H9 (cell line): ENCODE results near the gene C14orf39. TPM values are rescaled to one million over a fixed set of nuclear protein-coding genes. Genes with fewer than 3 reads are reported as not detected.

Experiments used
- DNase-seq: peaks from one replicate; pipeline ENCODE4 v3.0.0-alpha.2; 2017
- H2AFZ ChIP-seq: one replicate; pipeline ENCODE4 v1.6.1; 2013; ENCODE audit warnings: mild to moderate bottlenecking, low read length, control low read depth, moderate library complexity
- H2AK5ac ChIP-seq: 2 replicates; pipeline ENCODE4 v1.6.1; 2013; ENCODE audit warnings: low read length, control low read depth, mixed read lengths; ENCODE audit not compliant: insufficient read length
- H2BK120ac ChIP-seq: one replicate; pipeline ENCODE4 v1.6.1; 2013; ENCODE audit warnings: low read depth, mild to moderate bottlenecking, low read length, control low read depth, inconsistent platforms; ENCODE audit not compliant: poor library complexity, severe bottlenecking
- H2BK12ac ChIP-seq: 2 replicates; pipeline ENCODE4 v1.6.1; 2013; ENCODE audit warnings: low read length, control low read depth, mixed read lengths, low read depth; ENCODE audit not compliant: insufficient read length
- H2BK15ac ChIP-seq: 2 replicates; pipeline ENCODE4 v1.6.1; 2013; ENCODE audit warnings: low read depth, low read length, control low read depth
- H2BK20ac ChIP-seq: one replicate; pipeline ENCODE4 v1.6.1; 2013; ENCODE audit warnings: low read depth, mild to moderate bottlenecking, low read length, control low read depth, inconsistent platforms; ENCODE audit not compliant: poor library complexity, severe bottlenecking
- H2BK5ac ChIP-seq: 2 replicates; pipeline ENCODE4 v1.6.1; 2013; ENCODE audit warnings: low read length, control low read depth, mixed read lengths; ENCODE audit not compliant: insufficient read length
- H3K14ac ChIP-seq: 2 replicates; pipeline ENCODE4 v1.6.1; 2013; ENCODE audit warnings: low read length, control low read depth; ENCODE audit not compliant: insufficient read depth
- H3K18ac ChIP-seq: 2 replicates; pipeline ENCODE4 v1.6.1; 2013; ENCODE audit warnings: low read depth, mild to moderate bottlenecking, mixed read lengths, low read length, control low read depth; ENCODE audit not compliant: insufficient read length
- H3K23ac ChIP-seq: 2 replicates; pipeline ENCODE4 v1.6.1; 2013; ENCODE audit warnings: low read length, control low read depth, mixed read lengths, low read depth; ENCODE audit not compliant: insufficient read length
- H3K23me2 ChIP-seq: 2 replicates; pipeline ENCODE4 v1.6.1; 2013; ENCODE audit warnings: low read depth, mild to moderate bottlenecking, mixed read lengths, low read length, control low read depth; ENCODE audit not compliant: insufficient read length, poor library complexity, severe bottlenecking
- H3K27ac ChIP-seq: 2 replicates; pipeline ENCODE4 v1.5.1; 2013; ENCODE audit warnings: low read length, control low read depth, mixed read lengths, low read depth; ENCODE audit not compliant: insufficient read length
- H3K27me3 ChIP-seq: 2 replicates; pipeline ENCODE4 v1.6.1; 2013; ENCODE audit warnings: low read length, control low read depth, inconsistent platforms; ENCODE audit not compliant: insufficient read depth
- H3K4ac ChIP-seq: 2 replicates; pipeline ENCODE4 v1.6.1; 2013; ENCODE audit warnings: low read depth, mild to moderate bottlenecking, control low read depth, inconsistent platforms, low read length, moderate library complexity
- H3K4me1 ChIP-seq: 2 replicates; pipeline ENCODE4 v1.6.1; 2013; ENCODE audit warnings: low read length, control low read depth, inconsistent platforms; ENCODE audit not compliant: insufficient read depth
- H3K4me2 ChIP-seq: 2 replicates; pipeline ENCODE4 v1.6.1; 2013; ENCODE audit warnings: low read length, control low read depth, mixed read lengths; ENCODE audit not compliant: insufficient read length, insufficient read depth
- H3K56ac ChIP-seq: 2 replicates; pipeline ENCODE4 v1.6.1; 2013; ENCODE audit warnings: low read depth, mild to moderate bottlenecking, mixed read lengths, low read length, control low read depth; ENCODE audit not compliant: insufficient read length
- H3K79me1 ChIP-seq: 2 replicates; pipeline ENCODE4 v1.6.1; 2013; ENCODE audit warnings: low read depth, mild to moderate bottlenecking, moderate library complexity, low read length, control low read depth, inconsistent platforms; ENCODE audit not compliant: insufficient read depth, poor library complexity, severe bottlenecking
- H3K79me2 ChIP-seq: 2 replicates; pipeline ENCODE4 v1.6.1; 2013; ENCODE audit warnings: low read length, control low read depth, inconsistent platforms; ENCODE audit not compliant: insufficient read depth
- H3K9ac ChIP-seq: 2 replicates; pipeline ENCODE4 v1.6.1; 2013; ENCODE audit warnings: low read length, control low read depth, mixed read lengths; ENCODE audit not compliant: insufficient read length; ENCODE audit errors: extremely low read depth
- H3K9me3 ChIP-seq: one replicate; pipeline ENCODE4 v1.6.1; 2013; ENCODE audit warnings: low read depth, low read length, inconsistent platforms; ENCODE audit not compliant: control insufficient read depth
- H3T11ph ChIP-seq: one replicate; pipeline ENCODE4 v1.6.1; 2013; ENCODE audit warnings: mild to moderate bottlenecking, low read length, control low read depth, inconsistent platforms
- H4K20me1 ChIP-seq: one replicate; pipeline ENCODE4 v1.6.1; 2013; ENCODE audit not compliant: control insufficient read depth, insufficient read length, insufficient read depth
- H4K5ac ChIP-seq: 2 replicates; pipeline ENCODE4 v1.6.1; 2013; ENCODE audit warnings: low read depth, mild to moderate bottlenecking, mixed read lengths, low read length, control low read depth; ENCODE audit not compliant: insufficient read length
- H4K8ac ChIP-seq: replicated peaks from 2 replicates; pipeline ENCODE4 v1.6.1; 2013; ENCODE audit warnings: low read length, control low read depth, mixed read lengths, low read depth; ENCODE audit not compliant: insufficient read length
- H4K91ac ChIP-seq: 2 replicates; pipeline ENCODE4 v1.6.1; 2013; ENCODE audit warnings: low read depth, mild to moderate bottlenecking, moderate library complexity, mixed read lengths, low read length, control low read depth; ENCODE audit not compliant: insufficient read length
- H3K27ac Mint-ChIP-seq, 3 experiments: 2 replicates in 2 of 3; 3 replicates in 1 of 3; pipeline ENCODE4 v1.8.0; 2020 to 2021; ENCODE audit warnings: mixed read lengths in 3 of 3, mild to moderate bottlenecking in 1 of 3, moderate library complexity in 1 of 3
- H3K27me3 Mint-ChIP-seq: 2 replicates; pipeline ENCODE4 v1.8.0; 2021; ENCODE audit warnings: low read depth, mild to moderate bottlenecking, moderate library complexity, mixed read lengths
- H3K36me3 Mint-ChIP-seq, 3 experiments: 2 replicates in 2 of 3; 3 replicates in 1 of 3; pipeline ENCODE4 v1.8.0; 2020 to 2021; ENCODE audit warnings: low read depth in 3 of 3, mixed read lengths in 3 of 3; ENCODE audit not compliant: insufficient read depth in 1 of 3
- H3K4me1 Mint-ChIP-seq, 2 experiments: 2 replicates each; pipeline ENCODE4 v1.8.0; 2020; ENCODE audit warnings: mixed read lengths in 2 of 2
- H3K4me3 Mint-ChIP-seq, 2 experiments: 2 replicates in 1 of 2; 3 replicates in 1 of 2; pipeline ENCODE4 v1.8.0; 2020 to 2021; ENCODE audit warnings: mild to moderate bottlenecking in 2 of 2, mixed read lengths in 2 of 2, moderate library complexity in 1 of 2
- H3K9me3 Mint-ChIP-seq, 2 experiments: 2 replicates in 1 of 2; 3 replicates in 1 of 2; pipeline ENCODE4 v1.8.0; 2020; ENCODE audit warnings: mild to moderate bottlenecking in 2 of 2, mixed read lengths in 2 of 2, moderate library complexity in 1 of 2
- WGBS: extraction: QIAGEN DNeasy Blood & Tissue Kit; methylation state at CpG from one replicate; pipeline ENCODE4 v1.1.7; 2013; ENCODE audit warnings: missing lambda C conversion rate, low lambda C conversion rate, mixed read lengths; ENCODE audit not compliant: insufficient read length; ENCODE audit errors: extremely low coverage; 5-methylcytosine and 5-hydroxymethylcytosine counted together
- total RNA-seq: library from RNA; stranded (reverse); gene quantifications from 2 replicates; pipeline ENCODE4 v1.2.1, GENCODE V29; 2021
- TF ChIP-seq, protein P1 (sequence below): fragments of 200-600 bp; sonication (generic); conservative IDR thresholded peaks from 3 replicates; pipeline ENCODE4 v1.8.0; 2021; ENCODE audit warnings: antibody characterized with exemption, mild to moderate bottlenecking

The C14orf39 gene
- total RNA-seq, 1 experiment from 2014 or later: 1.8 TPM

DNA sequence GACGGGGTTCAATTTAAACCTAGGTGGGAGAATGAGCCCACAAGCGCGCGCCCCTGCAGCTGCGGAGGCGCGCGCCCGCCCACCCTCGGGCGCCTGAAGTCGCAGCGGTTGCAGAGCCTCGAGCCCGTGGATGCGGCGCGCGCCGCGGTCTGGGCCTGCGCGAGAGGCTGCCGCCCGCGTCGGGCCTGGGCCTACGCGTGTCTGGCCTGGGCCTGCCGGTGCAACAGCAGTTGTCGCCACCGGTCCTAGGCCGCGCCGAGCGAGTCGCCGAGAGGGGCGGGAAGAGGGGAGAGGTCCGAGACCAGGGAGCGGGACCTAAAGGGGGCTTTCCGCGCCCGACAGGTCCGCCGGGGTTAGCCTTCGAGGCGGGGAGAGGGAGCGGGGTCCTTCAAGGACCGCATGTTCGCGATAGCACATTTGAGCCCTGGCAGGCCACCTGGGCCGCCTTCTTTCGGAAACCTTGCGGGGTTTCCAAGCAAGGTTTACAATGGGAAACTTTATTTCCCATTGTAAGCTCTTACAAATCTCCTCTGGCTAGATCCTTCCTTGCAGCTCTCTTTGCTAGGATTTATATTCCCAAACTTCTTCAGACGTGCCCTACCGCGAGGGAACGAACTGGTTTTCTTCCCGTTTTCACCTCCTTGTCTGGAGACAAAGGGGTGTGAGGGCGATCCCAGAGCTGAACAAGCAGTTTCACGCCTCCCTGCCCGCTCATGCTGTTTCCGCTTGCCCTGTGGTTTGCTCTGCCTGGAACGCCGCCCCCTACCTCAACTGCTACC lies 29.8 kb upstream of the C14orf39 start:
- Histone ChIP-seq H2BK15ac (no peak overlapping the region; the same call in 1 of the 2 replicates), H3K4me2 (peak overlapping the region; percentile 53), H3K79me2 (no peaks in the 10 kb centered on the region), H3K23ac (no peak overlapping the region), H4K20me1 (peaks cover 2% of the 10 kb centered on the region), H3K79me1 (no peaks in the 10 kb centered on the region), H3K18ac (peak overlapping the region; percentile 43), H2BK5ac (no peak overlapping the region), H3K27me3 (peaks cover 43% of the 10 kb centered on the region), H2BK20ac (no peak overlapping the region), H3K4ac (no peak overlapping the region), H3T11ph (no peak overlapping the region), H3K9ac (no peak overlapping the region), H2BK120ac (no peak overlapping the region), H3K14ac (peak overlapping the region; percentile 63), H4K8ac (no peak overlapping the region), H2AFZ (no peak overlapping the region), H3K27ac (no peak overlapping the region), H3K9me3 (no peaks in the 10 kb centered on the region), H4K5ac (no peak overlapping the region), H2BK12ac (no peak overlapping the region), H3K23me2 (peaks cover 14% of the 10 kb centered on the region), H3K4me1 (peaks cover 4% of the 10 kb centered on the region; the same call in 1 of the 2 replicates), H3K56ac (no peak overlapping the region), H2AK5ac (no peak overlapping the region), H4K91ac (no peak overlapping the region)
- Mint-ChIP-seq H3K4me1 (peaks cover 22 to 31% of the 10 kb centered on the region in 2 experiments), H3K4me3 (peak overlapping the region; percentile 67 to 74), H3K27me3 (peaks cover 79% of the 10 kb centered on the region), H3K27ac (no peak overlapping the region), H3K9me3 (peaks cover 0 to 8% of the 10 kb centered on the region in 2 experiments; a peak in 1 of 5 replicates), H3K36me3 (no peaks in the 10 kb centered on the region)
- DNase-seq: peak; percentile 75
- WGBS: no CpG with 5 or more reads among the region's 66 CpGs
- TF ChIP-seq, protein P1, sequence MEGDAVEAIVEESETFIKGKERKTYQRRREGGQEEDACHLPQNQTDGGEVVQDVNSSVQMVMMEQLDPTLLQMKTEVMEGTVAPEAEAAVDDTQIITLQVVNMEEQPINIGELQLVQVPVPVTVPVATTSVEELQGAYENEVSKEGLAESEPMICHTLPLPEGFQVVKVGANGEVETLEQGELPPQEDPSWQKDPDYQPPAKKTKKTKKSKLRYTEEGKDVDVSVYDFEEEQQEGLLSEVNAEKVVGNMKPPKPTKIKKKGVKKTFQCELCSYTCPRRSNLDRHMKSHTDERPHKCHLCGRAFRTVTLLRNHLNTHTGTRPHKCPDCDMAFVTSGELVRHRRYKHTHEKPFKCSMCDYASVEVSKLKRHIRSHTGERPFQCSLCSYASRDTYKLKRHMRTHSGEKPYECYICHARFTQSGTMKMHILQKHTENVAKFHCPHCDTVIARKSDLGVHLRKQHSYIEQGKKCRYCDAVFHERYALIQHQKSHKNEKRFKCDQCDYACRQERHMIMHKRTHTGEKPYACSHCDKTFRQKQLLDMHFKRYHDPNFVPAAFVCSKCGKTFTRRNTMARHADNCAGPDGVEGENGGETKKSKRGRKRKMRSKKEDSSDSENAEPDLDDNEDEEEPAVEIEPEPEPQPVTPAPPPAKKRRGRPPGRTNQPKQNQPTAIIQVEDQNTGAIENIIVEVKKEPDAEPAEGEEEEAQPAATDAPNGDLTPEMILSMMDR: no peak
